SK-N-SH treated with all-trans-retinoic acid at 6 μM for 48 hours (cell line): ENCODE results near the gene PLXNA4.

Experiments
- ATAC-seq: fragments of 200-7000 bp; cut with Tn5 transposase; 3 replicates; pipeline ENCODE4 v1.9.1; 2020; ENCODE audit warnings: mild to moderate bottlenecking, moderate library complexity
- ARNTL ChIP-seq: fragments of 450-650 bp; formaldehyde crosslinking; IDR thresholded peaks from 2 replicates; pipeline ENCODE4 v1.5.0; 2020; ENCODE audit warnings: low read depth, mild to moderate bottlenecking, moderate library complexity, borderline replicate concordance
- BACH2 ChIP-seq: fragments of 250-450 bp; sonication (Bioruptor Pico); IDR thresholded peaks from 2 replicates; pipeline ENCODE4 v1.9.0; 2021; ENCODE audit warnings: mild to moderate bottlenecking, borderline replicate concordance
- CREB5 ChIP-seq: fragments of 250-450 bp; sonication (Bioruptor Pico); IDR thresholded peaks from 2 replicates; pipeline ENCODE4 v1.5.1; 2020; ENCODE audit warnings: low read depth, mild to moderate bottlenecking, moderate library complexity
- CSDC2 ChIP-seq: fragments of 250-450 bp; sonication (Bioruptor Pico); IDR thresholded peaks from 2 replicates; pipeline ENCODE4 v1.5.0; 2020; ENCODE audit warnings: mild to moderate bottlenecking, moderate library complexity
- CSRNP3 ChIP-seq: fragments of 250-450 bp; sonication (Bioruptor Pico); IDR thresholded peaks from 2 replicates; pipeline ENCODE4 v1.5.1; 2021; ENCODE audit warnings: mild to moderate bottlenecking, moderate library complexity
- ESRRG ChIP-seq: fragments of 250-450 bp; sonication (Bioruptor Pico); IDR thresholded peaks from 2 replicates; pipeline ENCODE4 v1.6.1; 2021; ENCODE audit warnings: mild to moderate bottlenecking
- GLIS3 ChIP-seq: fragments of 250-450 bp; sonication (Bioruptor Pico); IDR thresholded peaks from 2 replicates; pipeline ENCODE4 v1.5.0; 2020; ENCODE audit warnings: mild to moderate bottlenecking, moderate library complexity
- ISL1 ChIP-seq: fragments of 250-450 bp; sonication (Bioruptor Pico); IDR thresholded peaks from 2 replicates; pipeline ENCODE4 v2.1.2; 2022; ENCODE audit warnings: mild to moderate bottlenecking, moderate library complexity
- OSR1 ChIP-seq: fragments of 250-450 bp; sonication (Bioruptor Pico); IDR thresholded peaks from 2 replicates; pipeline ENCODE4 v1.8.0; 2022; ENCODE audit warnings: moderate library complexity, mild to moderate bottlenecking, inconsistent platforms
- PATZ1 ChIP-seq: fragments of 250-450 bp; sonication (Bioruptor Pico); IDR thresholded peaks from 2 replicates; pipeline ENCODE4 v1.8.0; 2020; ENCODE audit warnings: mild to moderate bottlenecking, moderate library complexity, borderline replicate concordance
- POU6F1 ChIP-seq: fragments of 250-450 bp; sonication (Bioruptor Pico); IDR thresholded peaks from 2 replicates; pipeline ENCODE4 v1.8.0; 2021; ENCODE audit warnings: low read depth, mild to moderate bottlenecking, moderate library complexity, borderline replicate concordance
- PPARA ChIP-seq: fragments of 250-450 bp; sonication (Bioruptor Pico); IDR thresholded peaks from 2 replicates; pipeline ENCODE4 v1.5.0; 2020; ENCODE audit warnings: mild to moderate bottlenecking, borderline replicate concordance
- RARB ChIP-seq: fragments of 250-450 bp; sonication (Bioruptor Pico); IDR thresholded peaks from 2 replicates; pipeline ENCODE4 v1.8.0; 2021; ENCODE audit warnings: mild to moderate bottlenecking, moderate library complexity
- SNAI2 ChIP-seq: fragments of 250-450 bp; sonication (Bioruptor Pico); IDR thresholded peaks from 2 replicates; pipeline ENCODE4 v1.5.0; 2020; ENCODE audit warnings: mild to moderate bottlenecking, moderate library complexity
- TCF4 ChIP-seq: fragments of 250-450 bp; sonication (Bioruptor Pico); IDR thresholded peaks from 2 replicates; pipeline ENCODE4 v1.8.0; 2021; ENCODE audit warnings: mild to moderate bottlenecking, moderate library complexity, borderline replicate concordance
- TOX ChIP-seq: fragments of 250-450 bp; sonication (Bioruptor Pico); IDR thresholded peaks from 2 replicates; pipeline ENCODE4 v1.8.0; 2021; ENCODE audit warnings: mild to moderate bottlenecking, moderate library complexity, borderline replicate concordance
- TSHZ2 ChIP-seq: fragments of 250-450 bp; sonication (Bioruptor Pico); IDR thresholded peaks from 2 replicates; pipeline ENCODE4 v1.5.0; 2020; ENCODE audit warnings: mild to moderate bottlenecking, moderate library complexity
- ZC3H10 ChIP-seq: fragments of 250-450 bp; sonication (Bioruptor Pico); IDR thresholded peaks from 2 replicates; pipeline ENCODE4 v1.5.1; 2021; ENCODE audit warnings: mild to moderate bottlenecking, moderate library complexity
- ZFP3 ChIP-seq: fragments of 250-450 bp; sonication (Bioruptor Pico); IDR thresholded peaks from 2 replicates; pipeline ENCODE4 v1.5.0; 2020; ENCODE audit warnings: mild to moderate bottlenecking, moderate library complexity
- ZNF565 ChIP-seq: fragments of 450-650 bp; formaldehyde crosslinking; conservative IDR thresholded peaks from 2 replicates; pipeline ENCODE4 v1.5.0; 2020; ENCODE audit warnings: low read depth, mild to moderate bottlenecking, moderate library complexity
- ZNF70 ChIP-seq: fragments of 450-650 bp; formaldehyde crosslinking; IDR thresholded peaks from 2 replicates; pipeline ENCODE4 v1.5.0; 2020; ENCODE audit warnings: mild to moderate bottlenecking, moderate library complexity
- ZNF8 ChIP-seq: fragments of 450-650 bp; formaldehyde crosslinking; IDR thresholded peaks from 2 replicates; pipeline ENCODE4 v1.5.0; 2020; ENCODE audit warnings: mild to moderate bottlenecking, moderate library complexity

The PLXNA4 gene

GRCh38 chr7:132604121-132604520, 27.9 kb upstream of the PLXNA4 start (continued):
- no peak for TF ChIP-seq CSRNP3
- no peak for TF ChIP-seq PPARA (CRISPR knock-in tag)
- TF ChIP-seq ZNF565 (CRISPR knock-in tag) = no peak
- no peak for TF ChIP-seq RARB
- TF ChIP-seq ISL1 (CRISPR knock-in tag) = no peak
- no peak for TF ChIP-seq TCF4 (CRISPR knock-in tag)
- no peak for TF ChIP-seq TOX (CRISPR knock-in tag)
- no peak for TF ChIP-seq BACH2 (CRISPR knock-in tag)
- no peak for TF ChIP-seq OSR1

- TF ChIP-seq ISL1 (CRISPR knock-in tag) (no peak), CSRNP3 (no peak), ZNF565 (CRISPR knock-in tag) (no peak), ZNF70 (CRISPR knock-in tag) (no peak), ZNF8 (no peak), OSR1 (no peak), GLIS3 (CRISPR knock-in tag) (no peak), ZC3H10 (CRISPR knock-in tag) (no peak), SNAI2 (CRISPR knock-in tag) (no peak), ESRRG (CRISPR knock-in tag) (no peak), BACH2 (CRISPR knock-in tag) (no peak), TSHZ2 (CRISPR knock-in tag) (no peak), ZFP3 (CRISPR knock-in tag) (no peak), CSDC2 (no peak), RARB (no peak), TCF4 (CRISPR knock-in tag) (no peak)
- no peak for ATAC-seq
Measured at GRCh38 chr7:132603220-132603833, 27.1 kb upstream of the PLXNA4 start.

- no peak for TF ChIP-seq GLIS3 (CRISPR knock-in tag)
- no peak for TF ChIP-seq ZFP3 (CRISPR knock-in tag)
- TF ChIP-seq ZC3H10 (CRISPR knock-in tag) = no peak
- no peak for ATAC-seq
Measured at GRCh38 chr7:132601783-132602182, 25.5 kb upstream of the PLXNA4 start.

GRCh38 chr7:132596588-132596987, 20.3 kb upstream of the PLXNA4 start:
- ATAC-seq = no peak
- TF ChIP-seq ZNF70 (CRISPR knock-in tag) (no peak), CSDC2 (no peak), ZNF8 (no peak), SNAI2 (CRISPR knock-in tag) (no peak), CSRNP3 (no peak), POU6F1 (no peak), RARB (no peak), PATZ1 (CRISPR knock-in tag) (no peak), ZC3H10 (CRISPR knock-in tag) (no peak), ZFP3 (CRISPR knock-in tag) (no peak), GLIS3 (CRISPR knock-in tag) (no peak), ARNTL (CRISPR knock-in tag) (no peak), TOX (CRISPR knock-in tag) (no peak), CREB5 (CRISPR knock-in tag) (no peak), ZNF565 (CRISPR knock-in tag) (no peak)
